ENCODE measurements around the gene ATF6.

GRCh38 chr1:161987303-161987702 lies 221.2 kb downstream of the ATF6 start:
- TF ChIP-seq TAF1 (IDR thresholded peaks at IDR 0.05; ENCODE audit: low read depth, low read length) (no peak), POLR2A (IDR thresholded peaks at IDR 0.05; ENCODE audit: low read depth, low read length) (no peak), POLR2AphosphoS5 (IDR thresholded peaks at IDR 0.05; ENCODE audit: low read depth, low read length) (no peak), SPI1 (IDR thresholded peaks at IDR 0.05; ENCODE audit: low read depth, low read length) (no peak), POU2F2 (IDR thresholded peaks at IDR 0.05; ENCODE audit: low read depth, low read length) (no peak), PAX5 (IDR thresholded peaks at IDR 0.05; ENCODE audit: insufficient read depth, low read length, severe bottlenecking) (no peak)

Data from GM12891 (cell line).